ENCODE measurements around the gene AIF1L.
"Not testable (repeated sequence)": the region's sequence is repeated elsewhere in the genome, so short reads cannot be mapped to it uniquely, and the experiment has no call there.

Gene AIF1L

GRCh38 chr9:131125288-131126058, 29.1 kb downstream of the AIF1L start, which contains the start of gene NUP214:
NUP214 (plus strand) TSS chr9:131125586; CDS start chr9:131125705, 119 bp downstream.
- DNase-seq = peak; percentile 100

GRCh38 chr9:131126059-131126426, 29.7 kb downstream of the AIF1L start:
- DNase-seq = no peak

- DNase-seq = no peak
Measured at GRCh38 chr9:131129183-131129582, 32.9 kb downstream of the AIF1L start.

- no peak for DNase-seq
Measured at GRCh38 chr9:131138676-131139075, 42.3 kb downstream of the AIF1L start.

- DNase-seq = no peak
Measured at GRCh38 chr9:131140112-131140511, 43.8 kb downstream of the AIF1L start.

- DNase-seq = no peak
Measured at GRCh38 chr9:131140550-131140949, 44.2 kb downstream of the AIF1L start.

GRCh38 chr9:131142160-131142559, 45.8 kb downstream of the AIF1L start:
- DNase-seq = no peak

GRCh38 chr9:131144201-131144600, 47.9 kb downstream of the AIF1L start:
- no peak for DNase-seq

GRCh38 chr9:131145245-131145644, 48.9 kb downstream of the AIF1L start:
- no peak for DNase-seq

- DNase-seq = no peak
Measured at GRCh38 chr9:131146186-131146585, 49.9 kb downstream of the AIF1L start.

GRCh38 chr9:131148276-131148675, 51.9 kb downstream of the AIF1L start:
- DNase-seq = no peak

- no peak for DNase-seq
Measured at GRCh38 chr9:131148966-131149687, 52.8 kb downstream of the AIF1L start.

- no peak for DNase-seq
Measured at GRCh38 chr9:131149688-131150053, 53.3 kb downstream of the AIF1L start.

- DNase-seq = no peak
Measured at GRCh38 chr9:131153595-131153994, 57.3 kb downstream of the AIF1L start.

- not testable (repeated sequence) for DNase-seq
Measured at GRCh38 chr9:131158673-131159072, 62.3 kb downstream of the AIF1L start.

GRCh38 chr9:131160416-131161112, 64.2 kb downstream of the AIF1L start:
- no peak for DNase-seq

GRCh38 chr9:131161585-131161984, 65.3 kb downstream of the AIF1L start:
- DNase-seq = no peak

- DNase-seq = no peak
Measured at GRCh38 chr9:131162886-131163285, 66.6 kb downstream of the AIF1L start.

- no peak for DNase-seq
Measured at GRCh38 chr9:131165523-131165922, 69.2 kb downstream of the AIF1L start.

GRCh38 chr9:131167146-131167692, 70.9 kb downstream of the AIF1L start:
- no peak for DNase-seq

GRCh38 chr9:131167936-131168335, 71.6 kb downstream of the AIF1L start:
- DNase-seq = no peak

- no peak for DNase-seq
Measured at GRCh38 chr9:131169563-131170240, 73.4 kb downstream of the AIF1L start.

Data from activated naive CD4-positive, alpha-beta T cell treated with Interleukin-2 at 50 U/mL for 16 hours (primary cell).